Neuronal stem cell (in vitro differentiated cells): ENCODE results near the gene SLC22A23.

ENCODE experiments used
- DNase-seq: peaks from one replicate; pipeline ENCODE4 v3.0.0-alpha.2; 2013; ENCODE audit warnings: low spot score
- H2AFZ ChIP-seq: one replicate; pipeline ENCODE4 v1.6.1; 2013; ENCODE audit warnings: mild to moderate bottlenecking, low read length, inconsistent platforms
- H2AK5ac ChIP-seq: 2 replicates; pipeline ENCODE4 v1.6.1; 2013; ENCODE audit warnings: low read depth, mild to moderate bottlenecking, inconsistent platforms, low read length, moderate library complexity, mixed read lengths
- H2BK120ac ChIP-seq: 2 replicates; pipeline ENCODE4 v1.6.1; 2013; ENCODE audit warnings: low read depth, mild to moderate bottlenecking, inconsistent platforms, low read length, moderate library complexity, mixed read lengths
- H2BK12ac ChIP-seq: one replicate; pipeline ENCODE4 v1.6.1; 2013; ENCODE audit warnings: low read length, inconsistent platforms
- H2BK15ac ChIP-seq: 2 replicates; pipeline ENCODE4 v1.6.1; 2013; ENCODE audit warnings: mild to moderate bottlenecking, low read length, inconsistent platforms, mixed read lengths
- H2BK5ac ChIP-seq: one replicate; pipeline ENCODE4 v1.6.1; 2013; ENCODE audit warnings: inconsistent platforms, mild to moderate bottlenecking, low read length, moderate library complexity
- H3K14ac ChIP-seq: one replicate; pipeline ENCODE4 v1.6.1; 2013; ENCODE audit warnings: low read length, inconsistent platforms
- H3K18ac ChIP-seq: 2 replicates; pipeline ENCODE4 v1.6.1; 2013; ENCODE audit warnings: low read length, inconsistent platforms
- H3K23ac ChIP-seq: 2 replicates; pipeline ENCODE4 v1.6.1; 2013; ENCODE audit warnings: low read depth, mild to moderate bottlenecking, mixed read lengths, low read length, inconsistent platforms; ENCODE audit not compliant: poor library complexity
- H3K27ac ChIP-seq: replicated peaks from 3 replicates; pipeline ENCODE4 v1.5.1; 2013; ENCODE audit warnings: low read length, inconsistent platforms
- H3K27me3 ChIP-seq, 3 experiments: 2 replicates each; pipeline ENCODE4 v1.6.1; 2013; ENCODE audit warnings: low read length in 3 of 3, mild to moderate bottlenecking in 2 of 3, inconsistent platforms in 1 of 3, low read depth in 1 of 3, mixed read lengths in 1 of 3, moderate library complexity in 1 of 3; ENCODE audit not compliant: control insufficient read depth in 3 of 3, insufficient read depth in 3 of 3
- H3K36me3 ChIP-seq, 2 donors: replicated peaks in 1 of 2; 2 replicates each; pipeline ENCODE4 v1.6.1; 2013; ENCODE audit warnings: low read length in 2 of 2; ENCODE audit not compliant: control insufficient read depth in 2 of 2, insufficient read depth in 2 of 2
- H3K4ac ChIP-seq: 2 replicates; pipeline ENCODE4 v1.6.1; 2013; ENCODE audit warnings: inconsistent platforms, mild to moderate bottlenecking, low read length, moderate library complexity
- H3K4me1 ChIP-seq, 2 donors: 1 replicate in 1 of 2; 2 replicates in 1 of 2; pipeline ENCODE4 v1.6.1; 2013; ENCODE audit warnings: low read length in 2 of 2, low read depth in 1 of 2; ENCODE audit not compliant: control insufficient read depth in 2 of 2, insufficient read depth in 1 of 2
- H3K4me2 ChIP-seq: one replicate; pipeline ENCODE4 v1.6.1; 2013; ENCODE audit warnings: mild to moderate bottlenecking, low read length, inconsistent platforms; ENCODE audit not compliant: insufficient read depth, poor library complexity, severe bottlenecking
- H3K4me3 ChIP-seq, 2 donors: 2 replicates each; pipeline ENCODE4 v1.5.1; 2013; ENCODE audit warnings: low read length in 2 of 2, mild to moderate bottlenecking in 2 of 2, inconsistent platforms in 1 of 2, moderate library complexity in 1 of 2
- H3K79me1 ChIP-seq: one replicate; pipeline ENCODE4 v1.6.1; 2013; ENCODE audit warnings: low read depth, mild to moderate bottlenecking, inconsistent platforms, low read length, moderate library complexity
- H3K9ac ChIP-seq: one replicate; pipeline ENCODE4 v1.6.1; 2013; ENCODE audit warnings: mild to moderate bottlenecking, low read depth, low read length, inconsistent platforms; ENCODE audit not compliant: poor library complexity
- H3K9me3 ChIP-seq, 2 donors: replicated peaks in 1 of 2; 2 replicates each; pipeline versions ENCODE3 to v1.6.1; 2013; ENCODE audit warnings: low read length in 2 of 2, mild to moderate bottlenecking in 2 of 2, inconsistent platforms in 1 of 2, low read depth in 1 of 2, mixed read lengths in 1 of 2, moderate library complexity in 1 of 2; ENCODE audit not compliant: control insufficient read depth in 2 of 2, insufficient read depth in 1 of 2
- H4K8ac ChIP-seq: one replicate; pipeline ENCODE4 v1.6.1; 2013; ENCODE audit warnings: low read depth, mild to moderate bottlenecking, inconsistent platforms, low read length, moderate library complexity
- H4K91ac ChIP-seq: one replicate; pipeline ENCODE4 v1.6.1; 2013; ENCODE audit warnings: low read length, low read depth, mild to moderate bottlenecking, inconsistent platforms; ENCODE audit not compliant: poor library complexity
- WGBS, 2 donors: extraction: QIAGEN DNeasy Blood & Tissue Kit; methylation state at CpG; one replicate each; pipeline ENCODE4 v1.1.7; 2013; ENCODE audit warnings: missing lambda C conversion rate in 2 of 2, mixed read lengths in 1 of 2; ENCODE audit not compliant: insufficient read length in 2 of 2, insufficient replicate concordance in 1 of 2; ENCODE audit errors: extremely low coverage in 2 of 2; 5-methylcytosine and 5-hydroxymethylcytosine counted together

Gene SLC22A23

GRCh38 chr6:3370361-3371221, 86.3 kb downstream of the SLC22A23 start:
- Histone ChIP-seq H2BK15ac (no peak overlapping the region), H3K4me3 (no peak overlapping the region), H3K27me3 (no peaks in the 10 kb centered on the region), H3K9me3 (peaks cover 0 to 2% of the 10 kb centered on the region in 2 donors), H4K8ac (no peak overlapping the region), H3K27ac (no peak overlapping the region), H2BK12ac (peak overlapping the region; percentile 85), H3K4ac (no peak overlapping the region), H3K36me3 (no peaks in the 10 kb centered on the region), H3K23ac (peak overlapping the region; percentile 35), H2AFZ (no peak overlapping the region), H2BK5ac (no peak overlapping the region), H2AK5ac (peak overlapping the region; percentile 52), H3K4me1 (peaks cover 0 to 4% of the 10 kb centered on the region in 2 donors), H3K18ac (peak overlapping the region; percentile 58), H2BK120ac (no peak overlapping the region), H4K91ac (peak overlapping the region; percentile 82), H3K9ac (no peak overlapping the region), H3K79me1 (no peaks in the 10 kb centered on the region), H3K4me2 (no peak overlapping the region), H3K14ac (no peak overlapping the region)
- WGBS, 2 donors: no CpG with 5 or more reads among the region's 15 CpGs
- no peak for DNase-seq

GRCh38 chr6:3369985-3370360, 86.9 kb downstream of the SLC22A23 start:
- Histone ChIP-seq H3K9me3 (peaks cover 0 to 2% of the 10 kb centered on the region in 2 donors), H3K36me3 (no peaks in the 10 kb centered on the region), H2BK5ac (no peak overlapping the region), H3K9ac (no peak overlapping the region), H2BK12ac (no peak overlapping the region), H3K4me1 (peaks cover 0 to 4% of the 10 kb centered on the region in 2 donors), H3K23ac (no peak overlapping the region), H2BK15ac (no peak overlapping the region), H3K4me3 (no peak overlapping the region), H2BK120ac (no peak overlapping the region), H3K27me3 (no peaks in the 10 kb centered on the region), H3K4me2 (no peak overlapping the region), H3K79me1 (no peaks in the 10 kb centered on the region), H4K8ac (no peak overlapping the region), H3K27ac (no peak overlapping the region), H3K4ac (no peak overlapping the region), H3K14ac (no peak overlapping the region), H2AK5ac (peak overlapping the region; percentile 52), H4K91ac (no peak overlapping the region), H2AFZ (no peak overlapping the region), H3K18ac (no peak overlapping the region)
- no CpG with 5 or more reads among the region's 5 CpGs for WGBS, 2 donors
- no peak for DNase-seq

GRCh38 chr6:3368685-3369084, 88.2 kb downstream of the SLC22A23 start:
- H3K27me3 ChIP-seq: no peaks in the 10 kb centered on the region
- H2AFZ ChIP-seq: no peak overlapping the region
- no peak overlapping the region for H3K18ac ChIP-seq
- no peak overlapping the region for H3K4me2 ChIP-seq
- no peak overlapping the region for H2BK120ac ChIP-seq
- DNase-seq: no peak
- no peaks in the 10 kb centered on the region for H3K36me3 ChIP-seq
- no peak overlapping the region for H3K23ac ChIP-seq
- no peak overlapping the region for H2BK15ac ChIP-seq
- no CpG with 5 or more reads among the region's 4 CpGs for WGBS, 2 donors
- peaks cover 0 to 2% of the 10 kb centered on the region in 2 donors for H3K9me3 ChIP-seq
- no peak overlapping the region for H3K4ac ChIP-seq
- H3K14ac ChIP-seq: no peak overlapping the region
- H3K27ac ChIP-seq: no peak overlapping the region
- no peak overlapping the region for H4K91ac ChIP-seq
- no peak overlapping the region for H3K4me3 ChIP-seq
- peaks cover 0 to 8% of the 10 kb centered on the region in 2 donors for H3K4me1 ChIP-seq
- no peak overlapping the region for H2BK5ac ChIP-seq
- H4K8ac ChIP-seq: no peak overlapping the region
- H2AK5ac ChIP-seq: no peak overlapping the region
- H2BK12ac ChIP-seq: no peak overlapping the region
- H3K9ac ChIP-seq: no peak overlapping the region
- no peaks in the 10 kb centered on the region for H3K79me1 ChIP-seq

GRCh38 chr6:3367630-3368029, 89.2 kb downstream of the SLC22A23 start:
- DNase-seq: no peak
- no peaks in the 10 kb centered on the region for H3K27me3 ChIP-seq

More at GRCh38 chr6:3367630-3368029, 89.2 kb downstream of the SLC22A23 start:
- no peak overlapping the region for H4K91ac ChIP-seq
- no CpG with 5 or more reads among the region's 5 CpGs for WGBS, 2 donors
- no peak overlapping the region for H3K14ac ChIP-seq
- no peaks in the 10 kb centered on the region for H3K79me1 ChIP-seq
- no peaks in the 10 kb centered on the region for H3K36me3 ChIP-seq
- H2BK120ac ChIP-seq: no peak overlapping the region
- H2AFZ ChIP-seq: no peak overlapping the region
- no peak overlapping the region for H3K18ac ChIP-seq
- H2AK5ac ChIP-seq: no peak overlapping the region
- peaks cover 0 to 2% of the 10 kb centered on the region in 2 donors for H3K9me3 ChIP-seq
- no peak overlapping the region for H2BK5ac ChIP-seq
- peaks cover 0 to 6% of the 10 kb centered on the region in 2 donors for H3K4me1 ChIP-seq
- H3K4me3 ChIP-seq: no peak overlapping the region
- H3K9ac ChIP-seq: no peak overlapping the region
- H2BK15ac ChIP-seq: peak overlapping the region; percentile 1
- H3K4ac ChIP-seq: no peak overlapping the region
- no peak overlapping the region for H4K8ac ChIP-seq
- H3K27ac ChIP-seq: no peak overlapping the region
- no peak overlapping the region for H3K23ac ChIP-seq
- no peak overlapping the region for H3K4me2 ChIP-seq
- H2BK12ac ChIP-seq: no peak overlapping the region
